Endometrial microvascular endothelial cells (primary cell): Measurements from ENCODE around the gene CALML5. TPM values are rescaled to one million over a fixed set of nuclear protein-coding genes. Genes with fewer than 3 reads are reported as not detected.
"Not testable (repeated sequence)": the region's sequence is repeated elsewhere in the genome, so short reads cannot be mapped to it uniquely, and the experiment has no call there.

Source experiments
- in situ Hi-C: cut with HindIII; loops from 2 replicates; pipeline ENCODE4 v1.10.0; 2017; ENCODE audit warnings: low sequenced_read_pairs, low pct_unique_long_range_greater_than_20kb; ENCODE audit errors: inconsistent ontology term
- total RNA-seq: library from RNA; depleted of rRNA; stranded (reverse); fragments of >200 nt; gene quantifications from one replicate; pipeline ENCODE4 v1.2.3, GENCODE V29; 2015; ENCODE audit errors: inconsistent ontology term

The CALML5 gene
- total RNA-seq, 1 donor from 2014 or later, result not detected

DNA sequence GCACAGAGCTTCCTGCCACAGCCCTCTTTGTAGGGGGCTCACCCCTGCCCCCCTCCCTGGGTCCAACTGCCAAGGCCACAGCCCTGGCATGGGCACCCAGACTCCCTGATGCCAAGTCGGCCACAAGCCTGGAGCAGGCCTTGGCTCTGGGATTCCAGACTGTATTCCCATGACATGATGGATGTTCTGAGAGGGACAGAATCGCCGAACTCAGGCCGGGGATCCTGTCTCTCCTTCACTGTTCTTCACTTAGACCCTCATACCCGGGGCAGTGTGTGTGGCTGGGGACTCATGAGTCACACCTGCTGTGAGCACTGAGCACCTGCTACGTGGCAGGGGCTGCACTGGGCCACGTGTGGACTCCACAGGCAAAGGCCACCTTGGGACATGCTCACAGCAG lies 7.9 kb downstream of the CALML5 start:
- in situ Hi-C loops, result no loop called here

DNA sequence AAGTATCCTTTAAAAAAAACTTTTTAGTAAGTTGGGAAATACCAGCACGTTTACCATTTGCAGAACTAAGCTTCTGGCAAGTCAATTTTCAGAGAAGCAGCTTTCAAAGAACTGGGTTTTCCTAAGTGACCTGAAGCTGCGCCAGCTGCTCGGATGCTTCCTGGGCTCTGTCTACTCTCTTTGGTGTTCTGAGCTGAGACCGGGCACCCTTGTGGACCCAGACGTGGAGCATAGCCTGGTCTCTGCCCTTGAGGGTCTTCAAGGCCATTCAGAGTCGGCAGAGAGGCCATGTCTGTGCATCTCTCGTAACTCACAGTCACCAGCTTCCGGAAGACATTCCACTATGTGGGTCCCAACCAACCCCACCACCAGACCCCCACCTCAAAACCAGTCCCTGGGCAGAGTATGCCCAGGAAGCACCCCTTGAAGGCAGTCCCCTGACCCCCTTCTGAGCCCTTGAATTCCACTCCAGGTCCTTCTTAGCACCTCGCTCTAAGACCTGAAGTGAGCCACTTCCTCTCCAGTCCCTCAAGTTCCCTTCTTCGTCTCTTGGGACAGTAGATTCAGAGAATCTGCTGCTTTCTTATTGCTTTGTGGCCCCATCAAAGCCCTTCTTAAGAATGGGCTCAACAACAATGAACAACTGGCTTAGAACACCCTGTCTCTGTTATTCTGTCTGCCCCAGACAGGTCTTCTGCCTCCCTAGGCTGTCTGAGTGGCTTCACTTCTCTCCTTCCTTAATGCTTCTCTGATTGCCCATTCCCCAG lies 8.5 kb downstream of the CALML5 start:
- in situ Hi-C loops, result no loop called here

DNA sequence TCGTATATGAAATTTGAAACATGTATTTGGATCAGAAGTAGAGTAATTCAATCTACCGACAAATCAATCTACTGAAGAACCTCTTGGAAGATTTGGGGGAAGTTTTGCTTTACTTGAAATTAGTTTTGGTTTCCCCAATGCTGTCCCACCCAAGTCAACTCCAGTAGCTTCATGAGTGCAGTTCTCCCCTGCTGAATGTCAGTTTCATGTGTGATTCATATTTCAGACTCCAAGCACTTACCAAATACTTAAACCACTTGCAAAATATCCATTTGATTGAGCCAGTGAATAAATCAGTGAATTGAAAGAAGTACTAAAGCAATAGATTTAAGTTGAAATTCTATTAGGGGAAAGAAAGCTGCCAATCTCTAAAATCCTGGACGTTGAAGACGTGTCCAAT lies 9.3 kb downstream of the CALML5 start:
- in situ Hi-C loops, result no loop called here

GRCh38 chr10:5488272-5489161 lies 10.9 kb downstream of the CALML5 start:
- in situ Hi-C loops, result no loop called here

DNA sequence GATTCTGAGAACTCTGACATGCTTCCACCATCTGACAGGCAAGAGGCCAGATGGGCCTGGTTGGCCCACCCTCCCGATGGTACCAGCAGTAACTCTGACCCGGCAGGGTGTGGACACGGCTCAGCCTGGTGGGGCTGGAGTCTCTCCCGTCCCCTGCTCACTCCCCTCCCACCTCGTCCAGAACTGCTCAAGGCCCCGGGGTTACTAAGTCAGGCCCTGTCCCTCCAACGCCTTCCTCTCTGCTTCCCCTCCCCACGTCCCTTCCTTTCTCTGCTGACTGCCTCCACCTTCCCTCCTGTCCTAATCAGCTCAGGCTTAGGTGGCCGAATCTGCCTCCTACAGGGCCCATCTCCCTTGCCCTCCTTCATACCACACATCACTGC lies 12.5 kb downstream of the CALML5 start:
- in situ Hi-C loops, result no loop called here

DNA sequence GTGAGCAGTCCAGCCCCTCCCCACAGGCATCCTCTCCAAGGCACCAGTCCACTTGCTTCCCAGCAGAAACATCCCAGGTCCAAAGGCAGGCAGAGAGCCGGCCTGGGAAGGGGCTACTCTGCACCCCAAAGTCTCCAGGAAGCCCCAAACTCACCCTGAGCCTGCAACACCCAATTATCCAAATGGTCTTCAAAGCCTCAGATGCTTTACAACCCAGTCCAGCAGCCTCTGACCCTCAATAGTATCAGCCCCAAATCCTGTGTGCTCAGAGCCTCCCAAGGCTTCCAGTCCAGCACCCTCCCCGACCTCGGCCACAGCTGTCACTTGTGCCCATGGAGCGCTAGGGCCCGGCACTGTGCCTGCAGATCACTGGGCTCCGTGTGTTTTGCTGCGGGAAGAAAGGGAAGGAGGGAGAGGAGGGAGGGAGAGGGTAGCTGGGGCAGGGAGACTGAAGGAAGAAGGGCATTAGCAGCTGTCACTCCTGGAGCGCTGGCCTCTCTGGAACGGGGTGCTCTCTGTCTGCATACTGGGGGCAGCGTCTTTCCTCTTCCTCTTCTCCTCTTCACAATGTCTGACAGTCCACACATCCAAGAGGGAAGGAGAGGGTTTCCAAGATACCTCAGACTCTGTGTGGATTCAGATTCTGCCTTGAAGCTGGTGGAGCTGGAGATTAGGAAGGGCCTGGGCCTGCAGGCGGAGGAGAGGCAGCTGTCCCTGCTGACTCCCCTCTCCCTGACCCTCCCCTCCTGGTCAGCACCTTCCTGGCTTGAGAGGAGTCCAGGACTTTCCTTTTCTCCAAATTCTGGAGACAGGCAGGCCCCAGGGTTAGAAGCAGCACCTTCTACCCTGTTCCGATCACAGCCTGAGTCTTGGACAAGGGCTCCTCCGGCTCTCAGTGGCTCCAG lies 13.2 kb downstream of the CALML5 start:
- in situ Hi-C loops, result no loop called here

DNA sequence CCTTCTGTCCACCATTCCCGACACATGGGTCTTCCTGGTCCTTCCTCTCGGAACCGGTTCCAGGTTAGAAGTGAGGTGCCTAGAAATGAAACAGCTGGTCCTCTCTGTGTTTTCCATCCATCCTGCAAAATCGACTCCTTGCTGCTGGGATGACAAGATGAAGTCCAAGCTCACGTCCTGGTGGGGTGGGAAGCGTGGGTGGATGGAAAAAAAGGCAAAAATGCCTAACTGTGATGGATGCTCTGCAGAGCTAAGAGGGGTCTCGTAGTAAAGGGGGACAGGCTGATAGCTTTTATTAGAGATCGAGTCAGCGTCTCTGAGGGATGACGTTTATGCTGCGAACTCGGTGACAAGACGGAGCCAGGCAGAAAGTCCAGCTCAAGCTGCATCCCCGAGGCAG lies 14.1 kb downstream of the CALML5 start:
- in situ Hi-C loops, result no loop called here

DNA sequence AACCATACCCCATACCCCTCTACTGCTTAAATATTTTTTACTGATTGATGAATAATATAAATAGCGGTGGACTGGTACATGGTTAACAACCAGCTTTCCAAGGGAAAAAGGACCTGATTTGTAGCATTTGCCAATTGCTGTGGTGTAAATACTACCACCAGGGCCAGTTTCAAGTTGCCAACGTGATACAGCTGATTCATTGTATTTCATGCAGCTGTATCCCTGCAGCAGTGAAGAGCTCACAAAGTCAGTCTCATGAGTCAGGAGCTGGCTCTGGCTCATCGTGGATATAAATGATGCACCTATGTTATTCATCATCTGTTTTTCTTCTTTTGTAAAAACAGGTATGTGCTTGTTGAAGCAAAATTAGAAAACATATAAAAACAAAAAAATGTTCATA lies 15.2 kb downstream of the CALML5 start:
- in situ Hi-C loops, result no loop called here

- in situ Hi-C loops, result no loop called here
Measured at GRCh38 chr10:5482016-5482415, 17.4 kb downstream of the CALML5 start.

DNA sequence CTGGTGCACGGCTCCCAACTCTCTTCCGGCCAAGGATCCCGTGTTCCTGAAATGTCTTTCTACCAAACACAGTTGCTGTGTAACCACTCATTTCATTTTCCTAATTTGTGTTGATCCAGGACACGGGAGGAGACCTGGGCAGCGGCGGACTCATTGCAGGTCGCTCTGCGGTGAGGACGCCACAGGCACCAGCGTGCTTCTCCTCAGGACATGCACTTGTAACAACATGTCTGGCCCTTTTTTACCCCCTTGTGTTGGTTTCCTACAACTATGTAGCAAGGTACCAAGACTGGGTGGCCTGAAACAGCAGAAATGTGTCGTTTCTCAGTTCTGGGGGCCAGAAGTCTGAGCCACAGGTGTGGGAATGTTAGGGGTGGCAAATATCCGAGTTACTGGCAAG lies 18.2 kb downstream of the CALML5 start:
- in situ Hi-C loops, result no loop called here

DNA sequence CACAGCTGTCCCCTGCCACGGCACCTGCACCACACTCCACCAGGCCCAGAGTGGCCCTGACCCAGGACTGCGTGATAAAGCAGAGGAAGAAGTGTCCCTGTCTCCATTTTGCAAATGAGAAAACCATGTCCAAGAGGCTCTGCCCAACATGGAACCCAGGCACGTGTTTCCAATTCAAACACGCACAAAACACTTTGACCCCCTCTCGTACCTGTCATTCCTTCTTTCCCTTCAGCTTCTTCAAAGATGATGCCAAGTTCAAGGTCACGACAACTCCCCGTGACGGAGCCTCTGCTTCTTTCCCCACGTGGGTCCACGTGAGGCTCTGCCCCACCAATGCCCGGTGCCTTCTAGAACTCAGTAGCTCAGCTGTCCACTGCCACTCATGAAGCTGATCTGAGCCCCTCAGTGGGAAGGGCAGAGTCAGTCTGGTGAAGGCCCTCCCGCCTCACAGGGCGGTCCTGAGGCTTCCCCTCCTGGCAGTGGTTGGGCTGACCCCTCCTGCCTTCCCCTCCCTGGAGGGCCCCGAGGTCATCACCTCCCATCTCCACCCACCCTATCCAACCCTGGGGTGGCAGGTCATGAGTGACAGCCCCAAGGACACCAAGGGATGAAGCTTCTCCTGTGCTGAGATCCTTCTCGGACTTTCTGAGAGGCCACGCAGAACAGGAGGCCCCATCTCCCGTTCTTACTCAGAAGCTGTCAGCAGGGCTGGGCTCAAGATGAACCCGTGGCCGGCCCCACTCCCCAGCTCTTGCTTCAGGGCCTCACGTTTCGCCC lies 19.0 kb downstream of the CALML5 start:
- in situ Hi-C loops, result no loop called here

GRCh38 chr10:5479481-5480161 lies 19.7 kb downstream of the CALML5 start:
- in situ Hi-C loops, result no loop called here

DNA sequence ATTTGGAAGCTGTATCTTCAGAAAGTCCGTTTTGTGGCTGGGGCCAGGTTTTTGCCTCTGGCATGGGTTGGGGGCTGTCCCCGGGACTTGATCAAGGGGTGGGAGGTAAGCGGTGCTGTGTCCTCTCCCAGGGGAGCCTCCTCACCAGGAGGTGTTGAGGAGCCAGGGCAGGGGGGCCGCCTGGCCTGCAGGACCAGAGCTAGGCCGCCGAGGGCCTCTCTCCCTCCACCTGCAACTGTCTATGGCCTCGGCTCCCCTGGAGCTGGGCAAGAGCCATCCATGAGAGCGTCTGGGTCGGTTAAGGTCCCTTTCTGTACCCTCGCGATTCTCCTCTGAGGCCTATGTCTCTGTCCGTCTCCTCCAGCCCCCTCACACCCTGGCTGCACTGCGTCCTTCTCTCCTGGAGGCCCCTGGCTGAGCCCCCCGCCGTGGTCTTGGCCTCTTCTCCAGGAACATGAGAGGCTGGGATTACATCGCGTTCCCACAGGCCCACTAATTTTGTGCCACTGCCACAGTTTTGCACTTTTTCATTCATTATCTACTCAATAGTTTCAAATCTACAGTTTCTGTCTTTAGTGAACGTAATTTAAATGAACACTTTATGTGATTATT lies 20.6 kb downstream of the CALML5 start:
- in situ Hi-C loops, result no loop called here

DNA sequence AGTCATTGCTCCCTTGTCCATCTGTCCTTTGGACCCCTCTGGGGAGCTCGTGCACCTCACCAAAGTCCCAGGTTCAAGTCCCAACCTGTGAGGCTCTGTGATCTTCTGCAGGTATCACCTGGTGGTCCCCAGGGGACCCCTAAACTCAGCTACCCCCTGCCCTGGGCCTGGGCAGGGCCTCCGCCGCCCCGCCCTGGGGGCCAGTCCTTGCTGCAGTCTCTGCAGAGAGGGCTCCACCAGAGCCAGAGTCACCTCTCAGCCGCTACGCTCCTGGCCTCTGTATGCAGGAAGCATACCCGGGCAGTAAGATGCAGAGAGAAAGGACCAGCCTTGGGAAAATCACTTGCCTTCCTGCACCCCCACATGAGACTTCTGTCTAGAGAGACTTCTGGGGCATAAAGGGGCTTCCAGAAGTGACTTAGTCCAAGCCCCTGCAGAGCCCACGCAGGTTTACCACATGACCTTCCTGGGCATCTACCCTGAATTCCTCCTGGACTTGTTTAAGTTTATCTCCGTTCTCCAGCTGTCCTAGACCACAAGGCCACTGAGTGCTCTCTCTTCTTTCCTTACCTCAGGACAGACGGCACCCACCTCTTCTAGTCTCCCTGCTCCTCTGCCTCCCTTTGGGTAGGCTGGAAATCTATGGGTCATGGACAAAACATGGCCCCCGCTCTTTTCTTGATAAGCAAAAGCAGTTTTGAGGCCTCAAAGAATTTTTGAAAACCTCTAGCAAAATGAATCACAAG lies 21.2 kb downstream of the CALML5 start:
- in situ Hi-C loops, result no loop called here

DNA sequence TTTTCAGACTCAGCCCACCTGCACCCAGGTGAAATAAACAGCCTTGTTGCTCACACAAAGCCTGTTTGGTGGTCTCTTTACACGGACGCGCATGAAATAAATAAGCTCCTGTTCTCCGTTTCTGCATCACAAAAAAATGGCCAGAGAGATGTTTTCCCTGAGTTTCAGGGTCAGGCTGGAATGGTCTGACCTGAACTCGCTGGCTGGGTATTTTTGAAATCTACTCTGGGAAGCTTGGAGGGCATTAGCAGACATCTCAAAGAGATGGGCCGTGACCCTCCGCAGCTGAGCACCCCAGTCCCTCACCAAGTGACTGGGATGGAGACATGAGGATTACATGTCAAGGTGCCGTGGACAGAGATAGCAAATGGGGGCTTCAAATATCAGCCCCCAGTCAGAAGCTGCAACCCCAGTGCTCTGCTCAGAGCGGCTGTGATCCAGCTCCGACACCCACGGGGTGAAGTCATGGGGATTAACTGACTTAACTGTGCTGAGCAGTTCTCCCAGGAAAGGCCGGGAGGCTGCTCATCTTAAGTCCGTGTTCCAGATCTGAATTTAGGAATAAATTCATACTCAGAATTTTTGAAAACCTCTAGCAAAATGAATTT lies 22.3 kb downstream of the CALML5 start:
- in situ Hi-C loops, result no loop called here

- in situ Hi-C loops, result not testable (repeated sequence)
Measured at GRCh38 chr10:5475974-5476807, 23.2 kb downstream of the CALML5 start.
